ENCODE data around the gene ADARB1.
"Not testable (repeated sequence)": the region's sequence is repeated elsewhere in the genome, so short reads cannot be mapped to it uniquely, and the experiment has no call there.

DNA sequence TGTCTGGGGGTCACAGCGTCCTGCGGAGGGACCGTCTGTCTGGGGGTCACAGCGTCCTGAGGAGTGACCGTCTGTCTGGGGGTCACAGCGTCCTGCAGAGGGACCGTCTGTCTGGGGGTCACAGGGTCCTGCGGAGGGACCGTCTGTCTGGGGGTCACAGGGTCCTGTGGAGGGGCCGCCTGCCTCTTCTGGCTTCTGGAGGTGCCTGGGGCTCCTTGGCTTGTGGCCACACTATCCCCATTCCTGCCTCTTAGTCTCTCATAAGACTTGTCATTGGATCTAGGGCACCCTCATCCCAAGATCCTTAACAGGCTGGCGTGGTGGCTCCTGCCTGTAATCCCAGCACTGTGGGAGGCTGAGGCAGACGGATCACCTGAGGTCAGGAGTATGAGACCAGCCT is 45.7 kb upstream of the ADARB1 start:
- TF ChIP-seq CTCF (IDR thresholded peaks at IDR 0.05; ENCODE audit: insufficient read depth, low read length, poor library complexity, severe bottlenecking); EZH2phosphoT487 (conservative IDR thresholded peaks at IDR 0.05; ENCODE audit: low read length): not testable (repeated sequence)

All from SU-DHL-6 (cell line).